A673 (cell line): ENCODE measurements around the gene MLST8.

Experiments used
- EZH2 ChIP-seq: fragments of 200-600 bp; sonication (generic); IDR thresholded peaks from 2 replicates; pipeline ENCODE4 v1.6.1; 2017; ENCODE audit warnings: borderline replicate concordance, low read depth, mild to moderate bottlenecking, mixed read lengths, antibody characterized with exemption, low read length; ENCODE audit not compliant: poor library complexity, severe bottlenecking
- TF ChIP-seq, protein P1 (sequence below): fragments of 300-800, 200-600 bp; sonication (generic); conservative IDR thresholded peaks from 2 replicates; pipeline ENCODE4 v1.5.1; 2017; ENCODE audit warnings: low read depth, mild to moderate bottlenecking, antibody characterized with exemption, low read length, moderate library complexity, mixed read lengths

DNA sequence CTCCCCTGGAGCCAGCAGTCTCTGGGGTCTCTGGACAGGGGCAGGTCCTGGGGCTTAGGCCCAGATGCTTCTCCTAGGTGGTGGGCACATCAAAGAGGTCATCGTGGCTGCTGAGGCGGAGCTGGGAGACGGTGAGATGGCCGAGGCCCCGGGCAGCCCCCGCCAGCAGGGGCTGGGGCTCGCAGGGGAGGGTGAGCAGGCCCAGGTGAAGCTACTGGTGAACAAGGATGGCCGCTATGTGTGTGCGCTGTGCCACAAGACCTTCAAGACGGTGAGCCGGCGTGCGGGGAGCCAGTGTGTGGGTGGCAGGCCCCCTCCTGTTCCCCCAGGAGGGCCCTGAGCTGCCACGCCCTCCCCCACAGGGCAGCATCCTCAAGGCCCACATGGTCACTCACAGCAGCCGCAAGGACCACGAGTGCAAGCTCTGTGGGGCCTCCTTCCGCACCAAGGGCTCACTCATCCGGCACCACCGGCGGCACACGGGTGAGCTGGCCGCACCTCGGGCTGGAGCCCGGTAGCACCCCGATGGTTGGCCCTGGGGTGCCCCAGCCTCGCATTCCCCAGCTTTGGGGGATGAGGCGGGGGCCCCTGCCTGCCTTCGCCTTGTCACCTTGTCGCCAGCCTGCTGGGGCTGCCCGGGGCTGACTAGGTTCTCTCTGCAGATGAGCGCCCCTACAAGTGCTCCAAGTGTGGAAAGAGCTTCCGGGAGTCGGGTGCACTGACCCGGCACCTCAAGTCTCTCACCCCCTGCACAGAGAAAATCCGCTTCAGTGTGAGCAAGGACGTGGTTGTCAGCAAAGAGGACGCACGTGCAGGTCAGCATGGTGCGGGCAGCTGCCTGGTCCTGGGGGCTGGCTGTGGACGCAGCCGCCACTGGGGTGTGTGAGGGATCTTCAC is 27.1 kb downstream of the MLST8 start:
- TF ChIP-seq, protein P1, sequence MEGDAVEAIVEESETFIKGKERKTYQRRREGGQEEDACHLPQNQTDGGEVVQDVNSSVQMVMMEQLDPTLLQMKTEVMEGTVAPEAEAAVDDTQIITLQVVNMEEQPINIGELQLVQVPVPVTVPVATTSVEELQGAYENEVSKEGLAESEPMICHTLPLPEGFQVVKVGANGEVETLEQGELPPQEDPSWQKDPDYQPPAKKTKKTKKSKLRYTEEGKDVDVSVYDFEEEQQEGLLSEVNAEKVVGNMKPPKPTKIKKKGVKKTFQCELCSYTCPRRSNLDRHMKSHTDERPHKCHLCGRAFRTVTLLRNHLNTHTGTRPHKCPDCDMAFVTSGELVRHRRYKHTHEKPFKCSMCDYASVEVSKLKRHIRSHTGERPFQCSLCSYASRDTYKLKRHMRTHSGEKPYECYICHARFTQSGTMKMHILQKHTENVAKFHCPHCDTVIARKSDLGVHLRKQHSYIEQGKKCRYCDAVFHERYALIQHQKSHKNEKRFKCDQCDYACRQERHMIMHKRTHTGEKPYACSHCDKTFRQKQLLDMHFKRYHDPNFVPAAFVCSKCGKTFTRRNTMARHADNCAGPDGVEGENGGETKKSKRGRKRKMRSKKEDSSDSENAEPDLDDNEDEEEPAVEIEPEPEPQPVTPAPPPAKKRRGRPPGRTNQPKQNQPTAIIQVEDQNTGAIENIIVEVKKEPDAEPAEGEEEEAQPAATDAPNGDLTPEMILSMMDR = no peak
- no peak for TF ChIP-seq EZH2
